Measurements from ENCODE around the gene DPP6.

DNA sequence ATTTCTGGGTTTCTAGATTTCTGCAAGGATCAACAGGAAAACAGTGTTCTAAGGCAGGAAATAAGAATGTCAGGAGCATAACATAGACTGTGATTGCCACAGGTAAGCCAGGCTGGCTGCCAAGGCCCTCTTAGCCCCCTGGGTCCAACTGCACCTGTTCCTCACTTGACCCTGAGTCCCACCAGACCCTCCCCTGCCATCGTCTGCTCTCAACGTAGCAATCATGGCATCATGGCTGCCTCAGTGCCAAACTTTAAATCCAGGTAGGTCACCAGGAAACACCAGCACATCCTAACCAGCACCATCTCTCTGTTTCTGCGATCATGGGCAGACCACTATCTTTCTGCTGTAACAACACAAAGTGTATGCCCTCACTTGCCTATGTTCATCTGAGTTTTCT is 683.6 kb downstream of the DPP6 start:
- TF ChIP-seq POLR2A (IDR thresholded peaks at IDR 0.05), result no peak
- TF ChIP-seq, protein P1, sequence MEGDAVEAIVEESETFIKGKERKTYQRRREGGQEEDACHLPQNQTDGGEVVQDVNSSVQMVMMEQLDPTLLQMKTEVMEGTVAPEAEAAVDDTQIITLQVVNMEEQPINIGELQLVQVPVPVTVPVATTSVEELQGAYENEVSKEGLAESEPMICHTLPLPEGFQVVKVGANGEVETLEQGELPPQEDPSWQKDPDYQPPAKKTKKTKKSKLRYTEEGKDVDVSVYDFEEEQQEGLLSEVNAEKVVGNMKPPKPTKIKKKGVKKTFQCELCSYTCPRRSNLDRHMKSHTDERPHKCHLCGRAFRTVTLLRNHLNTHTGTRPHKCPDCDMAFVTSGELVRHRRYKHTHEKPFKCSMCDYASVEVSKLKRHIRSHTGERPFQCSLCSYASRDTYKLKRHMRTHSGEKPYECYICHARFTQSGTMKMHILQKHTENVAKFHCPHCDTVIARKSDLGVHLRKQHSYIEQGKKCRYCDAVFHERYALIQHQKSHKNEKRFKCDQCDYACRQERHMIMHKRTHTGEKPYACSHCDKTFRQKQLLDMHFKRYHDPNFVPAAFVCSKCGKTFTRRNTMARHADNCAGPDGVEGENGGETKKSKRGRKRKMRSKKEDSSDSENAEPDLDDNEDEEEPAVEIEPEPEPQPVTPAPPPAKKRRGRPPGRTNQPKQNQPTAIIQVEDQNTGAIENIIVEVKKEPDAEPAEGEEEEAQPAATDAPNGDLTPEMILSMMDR (IDR thresholded peaks at IDR 0.05), result no peak
- no peak for TF ChIP-seq EP300 (IDR thresholded peaks at IDR 0.05)

Data from tibial nerve (tissue), 4 donors.